SK-N-MC (cell line): Measurements from ENCODE around the gene IFNGR2.

Experiments used
- EZH2 ChIP-seq: fragments of 200-600 bp; sonication (generic); IDR thresholded peaks from one replicate; pipeline ENCODE4 v1.6.1; 2017; ENCODE audit warnings: antibody characterized with exemption
- FOXP2 ChIP-seq: optimal IDR thresholded peaks from 2 replicates; pipeline ENCODE3; 2011; ENCODE audit warnings: mild to moderate bottlenecking, moderate library complexity; ENCODE audit not compliant: insufficient read depth; ENCODE audit errors: extremely low read length, control extremely low read depth
- POLR2AphosphoS5 ChIP-seq: IDR thresholded peaks from 2 replicates; pipeline ENCODE4 v1.6.1; 2012; ENCODE audit warnings: mild to moderate bottlenecking, low read depth, low read length, borderline replicate concordance

- TF ChIP-seq POLR2AphosphoS5 (no peak), FOXP2 (no peak), EZH2 (no peak)
These were observed 28.6 kb upstream of the IFNGR2 start for GRCh38 chr21:33374450-33375096.
